NCI-H69 (cell line): ENCODE data around the gene ITGB7.

Source experiments
- DNase-seq: peaks from one replicate; lab custom pipeline; 2025; lab: John Stamatoyannopoulos, UW

ITGB7 gene

GRCh38 chr12:53196486-53196885 lies 10.6 kb downstream of the ITGB7 start:
- DNase-seq, result peak; percentile 58

GRCh38 chr12:53195516-53196420 lies 11.3 kb downstream of the ITGB7 start:
- no peak for DNase-seq

GRCh38 chr12:53194973-53195372 lies 12.1 kb downstream of the ITGB7 start:
- DNase-seq, result no peak

- DNase-seq, result no peak
Measured at GRCh38 chr12:53193985-53194716, 12.9 kb downstream of the ITGB7 start.

GRCh38 chr12:53193040-53193439 lies 14.0 kb downstream of the ITGB7 start:
- no peak for DNase-seq

GRCh38 chr12:53192531-53193021 lies 14.5 kb downstream of the ITGB7 start:
- no peak for DNase-seq

GRCh38 chr12:53191885-53192530 lies 15.0 kb downstream of the ITGB7 start:
- no peak for DNase-seq

- DNase-seq, result no peak
Measured at GRCh38 chr12:53191096-53191884, 15.8 kb downstream of the ITGB7 start.

- peak; percentile 76 for DNase-seq
Measured at GRCh38 chr12:53190108-53190729, 16.8 kb downstream of the ITGB7 start.

GRCh38 chr12:53187145-53187899 lies 19.7 kb downstream of the ITGB7 start:
- DNase-seq, result no peak

- DNase-seq, result no peak
Measured at GRCh38 chr12:53186745-53187144, 20.3 kb downstream of the ITGB7 start.

GRCh38 chr12:53185582-53186153 lies 21.4 kb downstream of the ITGB7 start:
- no peak for DNase-seq

GRCh38 chr12:53184828-53185227 lies 22.2 kb downstream of the ITGB7 start:
- no peak for DNase-seq

GRCh38 chr12:53182903-53183302 lies 24.1 kb downstream of the ITGB7 start:
- DNase-seq, result peak; percentile 78

- no peak for DNase-seq
Measured at GRCh38 chr12:53181935-53182334, 25.1 kb downstream of the ITGB7 start.

GRCh38 chr12:53180931-53181645 lies 26.0 kb downstream of the ITGB7 start:
- DNase-seq, result peak; percentile 98

- DNase-seq, result peak; percentile 99
Measured at GRCh38 chr12:53180220-53180930, 26.7 kb downstream of the ITGB7 start, which contains the start of the genes CSAD and ZNF740. Gene CSAD (minus strand): TSS chr12:53180925. CDS start chr12:53173470, 7,455 bp downstream. Gene ZNF740 (plus strand): TSS chr12:53180722. CDS start chr12:53181984, 1,262 bp downstream.

GRCh38 chr12:53179687-53180219 lies 27.3 kb downstream of the ITGB7 start:
- peak; percentile 76 for DNase-seq
